GM12864 (cell line): ENCODE measurements around the gene SH3RF2.
"Not testable (repeated sequence)": the region's sequence is repeated elsewhere in the genome, so short reads cannot be mapped to it uniquely, and the experiment has no call there.

Experiments
- DNase-seq: peaks from one replicate; pipeline ENCODE4 v3.0.0-alpha.2; 2011; ENCODE audit warnings: low read depth
- H3K4me3 ChIP-seq: 2 replicates; pipeline ENCODE4 v1.5.1; 2011; ENCODE audit warnings: mild to moderate bottlenecking, low read depth, low read length, control low read depth
- TF ChIP-seq, protein P1 (sequence below): IDR thresholded peaks from 2 replicates; pipeline ENCODE4 v1.5.1; 2011; ENCODE audit warnings: low read depth, mild to moderate bottlenecking, moderate library complexity, low read length, control low read depth, inconsistent platforms; ENCODE audit errors: missing control alignments

The SH3RF2 gene

DNA sequence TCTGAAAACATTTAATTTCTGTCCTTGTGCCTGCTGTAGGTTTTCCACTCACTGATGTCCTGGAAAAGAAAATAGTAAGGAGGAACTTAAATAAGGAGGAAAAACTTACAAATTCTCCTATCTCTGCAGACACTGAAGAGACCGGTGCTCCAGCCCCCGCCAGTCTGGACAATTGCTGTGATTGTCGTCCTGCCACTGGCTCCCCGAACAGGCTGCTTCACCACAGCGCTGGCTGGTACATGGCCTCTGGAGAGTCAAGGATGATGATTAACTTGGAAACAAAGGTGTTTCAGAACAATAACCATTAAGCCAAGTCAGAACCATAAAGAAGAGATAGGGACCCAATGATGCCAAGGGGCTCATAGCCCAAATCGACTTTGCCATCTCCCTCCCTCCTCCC, 161.7 kb downstream of the SH3RF2 start:
- TF ChIP-seq, protein P1, sequence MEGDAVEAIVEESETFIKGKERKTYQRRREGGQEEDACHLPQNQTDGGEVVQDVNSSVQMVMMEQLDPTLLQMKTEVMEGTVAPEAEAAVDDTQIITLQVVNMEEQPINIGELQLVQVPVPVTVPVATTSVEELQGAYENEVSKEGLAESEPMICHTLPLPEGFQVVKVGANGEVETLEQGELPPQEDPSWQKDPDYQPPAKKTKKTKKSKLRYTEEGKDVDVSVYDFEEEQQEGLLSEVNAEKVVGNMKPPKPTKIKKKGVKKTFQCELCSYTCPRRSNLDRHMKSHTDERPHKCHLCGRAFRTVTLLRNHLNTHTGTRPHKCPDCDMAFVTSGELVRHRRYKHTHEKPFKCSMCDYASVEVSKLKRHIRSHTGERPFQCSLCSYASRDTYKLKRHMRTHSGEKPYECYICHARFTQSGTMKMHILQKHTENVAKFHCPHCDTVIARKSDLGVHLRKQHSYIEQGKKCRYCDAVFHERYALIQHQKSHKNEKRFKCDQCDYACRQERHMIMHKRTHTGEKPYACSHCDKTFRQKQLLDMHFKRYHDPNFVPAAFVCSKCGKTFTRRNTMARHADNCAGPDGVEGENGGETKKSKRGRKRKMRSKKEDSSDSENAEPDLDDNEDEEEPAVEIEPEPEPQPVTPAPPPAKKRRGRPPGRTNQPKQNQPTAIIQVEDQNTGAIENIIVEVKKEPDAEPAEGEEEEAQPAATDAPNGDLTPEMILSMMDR, result no peak
- no peak overlapping the region for H3K4me3 ChIP-seq
- no peak for DNase-seq

DNA sequence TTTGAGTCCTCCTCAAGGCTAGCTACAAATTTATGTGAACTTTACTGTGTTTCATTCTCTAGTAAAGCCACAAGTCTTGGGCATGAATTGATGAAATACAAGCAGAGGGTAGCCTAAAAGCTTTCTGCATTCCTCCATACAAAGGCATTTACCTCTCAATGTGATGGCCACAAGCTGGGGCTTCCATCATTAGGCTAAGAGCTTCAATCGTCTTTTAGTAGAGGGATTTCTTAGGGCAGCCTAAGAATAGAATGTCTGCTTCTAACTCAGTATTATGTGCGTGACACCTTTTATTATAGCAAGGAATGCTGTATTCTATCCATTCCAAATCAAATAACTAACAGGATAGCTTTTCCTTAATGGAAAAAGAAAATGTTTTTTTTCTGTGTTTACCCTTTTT, 165.3 kb downstream of the SH3RF2 start:
- no peak for DNase-seq
- H3K4me3 ChIP-seq, result no peak overlapping the region
- TF ChIP-seq, protein P1, result no peak

DNA sequence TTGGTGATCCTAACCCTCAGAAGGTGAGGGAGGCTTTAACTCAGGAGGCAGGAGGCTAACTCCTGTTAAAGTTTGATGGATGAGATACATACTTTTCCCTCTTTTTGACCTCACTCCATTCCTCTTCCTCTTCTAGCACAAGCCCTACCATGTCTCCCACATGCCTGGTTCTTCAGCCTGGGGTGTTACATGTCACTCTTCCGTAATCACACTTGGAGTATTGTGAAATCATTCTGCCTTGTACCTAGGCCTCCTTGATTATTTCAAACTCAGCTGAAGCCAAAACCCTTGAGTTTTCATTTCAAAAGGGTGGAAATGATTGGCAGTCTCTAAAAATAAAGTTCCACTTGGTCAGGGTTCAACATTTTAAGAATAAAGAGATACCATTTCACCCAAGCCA, 167.2 kb downstream of the SH3RF2 start:
- DNase-seq, result no peak
- no peak overlapping the region for H3K4me3 ChIP-seq
- TF ChIP-seq, protein P1, result no peak

DNA sequence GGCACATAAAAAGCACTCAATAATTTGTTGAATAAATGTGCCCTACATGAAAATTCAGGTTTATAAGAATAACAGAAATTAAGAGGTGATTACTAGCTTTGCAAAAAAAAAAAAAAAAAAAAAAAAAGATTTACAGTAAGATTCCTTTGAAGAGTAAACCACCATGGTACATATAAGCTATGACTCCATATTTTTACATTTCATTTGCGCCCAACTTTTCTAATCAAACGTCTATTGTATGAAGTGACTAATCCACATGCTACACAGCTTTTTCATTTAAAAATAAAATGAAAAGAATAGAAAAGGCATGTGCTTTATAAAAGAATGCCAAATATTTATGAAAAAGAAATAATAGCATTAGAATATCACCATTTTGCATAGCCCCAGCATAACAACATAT, 169.1 kb downstream of the SH3RF2 start, which contains the start of gene PLAC8L1:
Gene PLAC8L1 (minus strand): TSS at position 101 of the 400 bp plus-strand sequence. CDS start 1,266 bp downstream, outside the sequence.
- TF ChIP-seq, protein P1, result no peak
- DNase-seq, result no peak
- no peak within 1 kb of the TSS for H3K4me3 ChIP-seq

DNA sequence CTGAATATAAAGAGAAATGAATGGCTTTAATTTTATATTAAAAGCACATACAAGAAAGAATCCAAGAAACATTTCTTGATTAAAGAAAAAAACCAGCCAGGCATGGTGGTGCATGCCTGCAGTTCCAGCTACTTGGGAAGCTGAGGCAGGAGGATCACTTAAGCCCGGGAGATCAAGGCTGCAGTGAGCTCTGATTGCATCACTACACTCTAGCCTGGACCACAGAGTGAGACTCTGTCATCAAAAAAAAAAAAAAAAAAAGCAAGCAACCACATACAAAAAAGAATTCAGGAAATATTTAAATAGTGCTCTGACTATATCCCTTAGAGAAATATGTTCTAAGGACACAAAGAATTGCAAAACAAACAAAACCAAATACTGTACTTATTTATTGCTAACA, 171.5 kb downstream of the SH3RF2 start:
- no peak for DNase-seq
- no peak overlapping the region for H3K4me3 ChIP-seq
- TF ChIP-seq, protein P1, result no peak

DNA sequence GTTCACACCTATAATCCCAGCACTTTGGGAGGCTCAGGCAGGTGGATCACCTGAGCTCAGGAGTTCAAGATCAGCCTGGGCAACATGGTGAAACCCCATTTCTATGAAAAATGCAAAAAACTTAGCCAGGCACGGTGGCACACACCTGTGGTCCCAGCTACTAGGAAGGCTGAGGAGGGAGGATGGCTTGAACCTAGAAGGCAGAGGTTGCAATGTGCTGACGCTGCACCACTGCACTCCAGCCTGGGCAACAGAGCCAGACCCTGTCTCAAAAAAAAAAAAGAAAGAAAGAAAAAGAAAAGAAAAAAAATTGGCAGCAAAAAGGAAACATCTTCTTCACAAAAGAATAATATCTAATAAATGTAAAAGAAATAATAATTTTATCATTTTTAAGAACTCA, 172.5 kb downstream of the SH3RF2 start:
- H3K4me3 ChIP-seq, DNase-seq: not testable (repeated sequence)

DNA sequence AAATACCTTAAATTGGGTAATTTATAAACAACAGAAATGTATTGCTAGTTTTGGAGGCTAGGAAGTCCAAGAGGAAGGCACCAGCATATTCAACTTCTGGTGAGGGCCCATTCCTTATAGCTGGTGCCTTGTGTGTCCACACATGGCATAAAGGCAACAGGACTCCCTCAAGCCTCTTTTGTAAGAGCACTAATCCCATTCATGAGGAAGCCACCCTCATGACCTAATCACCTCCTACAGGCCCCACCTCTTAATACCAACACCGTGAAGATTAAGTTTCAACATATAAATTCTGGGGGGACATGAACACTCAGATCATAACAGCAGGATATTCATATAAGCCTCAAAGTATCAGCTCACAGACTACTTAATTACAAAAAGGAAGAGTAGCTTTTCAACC, 173.0 kb downstream of the SH3RF2 start:
- H3K4me3 ChIP-seq, result no peak overlapping the region
- TF ChIP-seq, protein P1, result no peak
- DNase-seq, result no peak

DNA sequence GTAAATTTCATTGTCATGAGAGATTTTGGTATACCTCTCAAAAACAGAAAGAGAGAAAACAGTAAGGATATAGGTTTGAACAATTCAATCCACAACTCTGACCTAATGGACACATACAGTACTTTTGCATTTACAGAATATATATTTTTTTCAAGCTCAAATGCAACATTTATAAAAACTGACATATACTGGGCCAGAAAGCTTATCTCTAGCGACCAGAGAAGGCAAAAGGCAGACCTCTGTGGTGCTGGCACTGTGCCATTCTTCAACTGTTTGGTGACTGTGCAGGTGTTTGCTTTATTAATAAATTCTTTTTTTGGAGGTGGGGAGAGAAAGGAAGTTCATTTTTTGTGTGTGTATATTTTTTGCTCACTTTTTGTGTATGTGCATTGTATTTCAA, 175.0 kb downstream of the SH3RF2 start:
- DNase-seq, result no peak
- TF ChIP-seq, protein P1, result no peak
- H3K4me3 ChIP-seq, result no peak overlapping the region
